Fibroblast of pulmonary artery (primary cell): ENCODE measurements around the gene WDFY1.

Experiments
- DNase-seq: peaks from one replicate; pipeline ENCODE4 v3.0.0-alpha.2; 2010; ENCODE audit warnings: low read depth
- H3K4me3 ChIP-seq: replicated peaks from 2 replicates; pipeline ENCODE4 v1.5.1; 2011; ENCODE audit warnings: low read depth, mild to moderate bottlenecking, control low read depth, low read length, moderate library complexity
- CTCF ChIP-seq: IDR thresholded peaks from 2 replicates; pipeline ENCODE4 v1.5.1; 2011; ENCODE audit warnings: mild to moderate bottlenecking, control low read depth, low read length, inconsistent platforms; ENCODE audit errors: missing control alignments

WDFY1 gene

GRCh38 chr2:223847410-223847809 is 97.7 kb downstream of the WDFY1 start:
- no peak for DNase-seq
- TF ChIP-seq CTCF, result no peak

DNA sequence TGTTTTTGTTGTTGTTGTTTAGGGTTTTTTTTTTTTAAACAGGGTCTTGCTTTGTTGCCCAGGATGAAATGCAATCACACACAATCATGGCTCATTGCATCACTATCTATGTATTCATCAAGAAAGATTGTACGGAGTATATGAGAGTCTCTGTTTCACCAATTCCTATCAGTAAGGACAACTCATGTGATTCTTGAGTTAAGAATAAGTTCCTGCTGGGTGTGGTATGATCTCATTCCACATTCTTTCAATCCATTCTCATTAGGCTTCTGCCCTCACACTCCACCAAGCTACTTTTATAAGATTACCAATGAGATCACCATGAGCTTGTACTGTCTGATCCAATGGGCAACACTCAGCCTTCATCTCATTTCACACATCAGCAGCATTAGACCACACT is 98.6 kb downstream of the WDFY1 start:
- DNase-seq, result peak; percentile 74
- TF ChIP-seq CTCF, result no peak
- H3K4me3 ChIP-seq, result no peak overlapping the region

More at GRCh38 chr2:223847410-223847809, 97.7 kb downstream of the WDFY1 start:
- H3K4me3 ChIP-seq, result no peak overlapping the region

GRCh38 chr2:223841436-223842190 is 103.5 kb downstream of the WDFY1 start:
- no peak for DNase-seq
- no peak for TF ChIP-seq CTCF
- H3K4me3 ChIP-seq, result no peak overlapping the region

DNA sequence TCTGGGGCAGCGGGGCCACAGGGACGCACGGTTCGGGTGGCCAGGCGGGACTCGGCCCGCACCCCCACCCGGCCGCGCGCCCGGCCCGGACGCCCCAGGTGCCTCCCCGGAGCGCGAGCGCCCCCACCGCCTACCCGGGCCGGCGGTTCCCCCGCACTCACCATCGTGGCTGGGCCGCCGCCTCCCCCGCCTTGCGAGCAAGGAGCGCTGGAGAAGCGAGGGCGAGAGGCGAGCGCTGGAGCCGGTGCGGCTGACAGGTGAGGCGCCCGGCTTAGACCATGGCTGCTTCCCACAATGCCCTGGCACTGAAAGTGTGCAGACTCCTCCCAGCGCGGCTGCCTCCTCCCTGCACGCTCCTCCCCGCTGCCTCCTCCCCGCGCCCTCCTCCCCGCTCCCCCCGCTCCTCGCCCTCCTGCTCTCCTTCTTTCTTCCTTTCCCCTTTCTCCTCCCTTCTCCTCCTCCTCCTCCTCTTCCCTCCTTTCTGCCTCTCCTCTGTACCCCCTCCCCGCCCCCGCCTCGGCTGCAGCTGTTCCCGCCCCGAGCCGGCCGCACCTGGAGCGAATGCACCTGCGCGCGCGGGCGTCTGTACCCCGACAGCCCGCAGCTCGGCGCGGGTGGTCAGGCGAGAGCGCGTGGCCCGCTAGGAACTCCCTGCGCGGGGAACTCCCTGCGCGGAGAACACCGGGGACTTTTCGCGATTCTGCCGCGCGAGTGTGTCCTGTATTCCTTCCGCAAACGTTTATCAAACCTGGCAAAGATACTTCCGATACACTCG is 107.7 kb downstream of the WDFY1 start, which contains the start of gene AP1S3:
Gene AP1S3 (minus strand): TSS at position 296 of the 775 bp plus-strand sequence. CDS start 132 bp downstream, at position 164.
- H3K4me3 ChIP-seq, result peak within 1 kb of the TSS; percentile 60
- DNase-seq, result peak; percentile 47

GRCh38 chr2:223835701-223836532 is 109.2 kb downstream of the WDFY1 start:
- no peak for TF ChIP-seq CTCF
- DNase-seq, result no peak
- no peak overlapping the region for H3K4me3 ChIP-seq

More for the DNA sequence above, 107.7 kb downstream of the WDFY1 start, which contains the start of gene AP1S3:
- no peak for TF ChIP-seq CTCF

DNA sequence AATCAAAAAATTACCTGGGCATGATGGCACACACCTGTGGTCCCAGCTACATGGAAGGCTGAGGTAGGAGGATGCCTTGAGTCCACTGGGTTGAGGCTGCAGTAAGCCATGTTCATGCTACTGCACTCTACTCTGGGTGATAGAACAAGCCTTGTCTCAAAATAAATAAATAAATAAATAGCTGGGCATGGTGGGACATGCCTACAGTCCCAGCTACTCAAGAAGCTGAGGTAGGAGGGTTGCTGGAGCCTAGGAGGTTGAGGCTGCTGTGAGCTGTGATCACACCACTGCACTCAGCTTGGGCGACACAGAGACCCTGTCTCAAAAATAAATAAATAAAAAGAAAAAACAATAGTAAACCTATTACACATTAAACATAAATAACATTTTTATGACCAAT is 110.7 kb downstream of the WDFY1 start:
- no peak for TF ChIP-seq CTCF
- DNase-seq, result no peak
- H3K4me3 ChIP-seq, result no peak overlapping the region
